ENCODE results near the gene RASA3. TPM values are rescaled to one million over a fixed set of nuclear protein-coding genes. Genes with fewer than 3 reads are reported as not detected.
"Not testable (repeated sequence)": the region's sequence is repeated elsewhere in the genome, so short reads cannot be mapped to it uniquely, and the experiment has no call there.

Gene RASA3
- total RNA-seq, 1 donor from 2014 or later, result 11.2 TPM

GRCh38 chr13:114120591-114121011 lies 11.8 kb downstream of the RASA3 start:
- intact Hi-C loops (cut with DNase I), result no loop called here

GRCh38 chr13:114119196-114119595 lies 13.2 kb downstream of the RASA3 start:
- intact Hi-C loops (cut with DNase I), result no loop called here
- DNase-seq, result peak; percentile 41
- peak; percentile 69 for ATAC-seq (ENCODE audit: poor library complexity)

More at GRCh38 chr13:114120591-114121011, 11.8 kb downstream of the RASA3 start:
- DNase-seq (no peak), ATAC-seq (ENCODE audit: poor library complexity) (no peak)

GRCh38 chr13:114118511-114119123 lies 13.8 kb downstream of the RASA3 start:
- intact Hi-C loops (cut with DNase I), result no loop called here
- ATAC-seq (ENCODE audit: poor library complexity) (peak; percentile 23), DNase-seq (peak; percentile 24)

- DNase-seq (peak; percentile 30), ATAC-seq (ENCODE audit: poor library complexity) (no peak)
- intact Hi-C loops (cut with DNase I), result no loop called here
Observed at GRCh38 chr13:114118086-114118485, 14.3 kb downstream of the RASA3 start.

GRCh38 chr13:114117341-114117874 lies 15.0 kb downstream of the RASA3 start:
- intact Hi-C loops (cut with DNase I); ATAC-seq (ENCODE audit: poor library complexity): not testable (repeated sequence)

GRCh38 chr13:114116734-114117133 lies 15.7 kb downstream of the RASA3 start:
- intact Hi-C loops (cut with DNase I), result no loop called here
- DNase-seq (peak; percentile 15), ATAC-seq (ENCODE audit: poor library complexity) (no peak)

More at GRCh38 chr13:114117341-114117874, 15.0 kb downstream of the RASA3 start:
- DNase-seq, result peak; percentile 29

- peak; percentile 36 for DNase-seq
- no peak for ATAC-seq (ENCODE audit: poor library complexity)
- intact Hi-C loops (cut with DNase I), result no loop called here
Observed at GRCh38 chr13:114115796-114116195, 16.6 kb downstream of the RASA3 start.

- DNase-seq (peak; percentile 67), ATAC-seq (ENCODE audit: poor library complexity) (peak; percentile 47)
- intact Hi-C loops (cut with DNase I), result no loop called here
Observed at GRCh38 chr13:114115191-114115671, 17.2 kb downstream of the RASA3 start.

- ATAC-seq (ENCODE audit: poor library complexity); intact Hi-C loops (cut with DNase I); DNase-seq: not testable (repeated sequence)
Observed at GRCh38 chr13:114114666-114115065, 17.8 kb downstream of the RASA3 start.

GRCh38 chr13:114114006-114114640 lies 18.3 kb downstream of the RASA3 start:
- DNase-seq, result peak; percentile 31
- intact Hi-C loops (cut with DNase I), result no loop called here
- ATAC-seq (ENCODE audit: poor library complexity), result no peak

- intact Hi-C loops (cut with DNase I); ATAC-seq (ENCODE audit: poor library complexity): not testable (repeated sequence)
- DNase-seq, result peak; percentile 13
Observed at GRCh38 chr13:114113395-114113794, 19.0 kb downstream of the RASA3 start.

- ATAC-seq (ENCODE audit: poor library complexity), result no peak
- intact Hi-C loops (cut with DNase I), result no loop called here
- DNase-seq, result peak; percentile 27
Observed at GRCh38 chr13:114112826-114113322, 19.5 kb downstream of the RASA3 start.

- intact Hi-C loops (cut with DNase I), result no loop called here
- DNase-seq, result no peak
- ATAC-seq (ENCODE audit: poor library complexity), result no peak
Observed at GRCh38 chr13:114112231-114112825, 20.1 kb downstream of the RASA3 start.

GRCh38 chr13:114111577-114111976 lies 20.8 kb downstream of the RASA3 start:
- no peak for ATAC-seq (ENCODE audit: poor library complexity)
- peak; percentile 6 for DNase-seq
- intact Hi-C loops (cut with DNase I), result no loop called here

- intact Hi-C loops (cut with DNase I), result not testable (repeated sequence)
Observed at GRCh38 chr13:114110830-114111189, 21.6 kb downstream of the RASA3 start.

GRCh38 chr13:114110091-114110829 lies 22.2 kb downstream of the RASA3 start:
- intact Hi-C loops (cut with DNase I), result no loop called here
- ATAC-seq (ENCODE audit: poor library complexity) (no peak), DNase-seq (peak; percentile 72)

More at GRCh38 chr13:114110830-114111189, 21.6 kb downstream of the RASA3 start:
- not testable (repeated sequence) for DNase-seq; ATAC-seq (ENCODE audit: poor library complexity)

- intact Hi-C loops (cut with DNase I), result no loop called here
- ATAC-seq (ENCODE audit: poor library complexity), result no peak
- DNase-seq, result peak; percentile 66
Observed at GRCh38 chr13:114109641-114110041, 22.8 kb downstream of the RASA3 start.

- intact Hi-C loops (cut with DNase I), result no loop called here
- DNase-seq, result peak; percentile 36
- ATAC-seq (ENCODE audit: poor library complexity), result no peak
Observed at GRCh38 chr13:114108894-114109293, 23.5 kb downstream of the RASA3 start.
